GM23248 (cell line): Measurements from ENCODE around the gene LAMB2. TPM values are rescaled to one million over a fixed set of nuclear protein-coding genes. Genes with fewer than 3 reads are reported as not detected.

Experiments used
- DNase-seq: peaks from one replicate; pipeline ENCODE4 v3.0.0-alpha.2; 2015
- H2AFZ ChIP-seq: fragments of 200-600 bp; sonication (generic); 2 replicates; pipeline ENCODE4 v1.6.1; 2016; ENCODE audit warnings: antibody characterized with exemption
- H3F3A ChIP-seq: fragments of 200-600 bp; sonication (generic); 2 replicates; pipeline ENCODE4 v1.6.1; 2016; ENCODE audit warnings: mild to moderate bottlenecking, antibody characterized with exemption, mixed run types; ENCODE audit not compliant: insufficient read depth
- H3K27ac ChIP-seq: fragments of 200-600 bp; sonication (generic); 2 replicates; pipeline ENCODE4 v1.5.1; 2016; ENCODE audit warnings: mild to moderate bottlenecking
- H3K27me3 ChIP-seq: fragments of 200-600 bp; sonication (generic); replicated peaks from 2 replicates; pipeline ENCODE4 v1.6.1; 2016; ENCODE audit warnings: mild to moderate bottlenecking; ENCODE audit not compliant: insufficient read depth
- H3K36me3 ChIP-seq: fragments of 200-600 bp; sonication (generic); 2 replicates; pipeline ENCODE4 v1.6.1; 2016; ENCODE audit warnings: low read depth, mild to moderate bottlenecking
- H3K4me1 ChIP-seq: fragments of 200-600 bp; sonication (generic); 2 replicates; pipeline ENCODE4 v1.6.1; 2016; ENCODE audit warnings: mild to moderate bottlenecking; ENCODE audit not compliant: insufficient read depth
- H3K4me2 ChIP-seq: fragments of 200-600 bp; sonication (generic); one replicate; pipeline ENCODE4 v1.6.1; 2016; ENCODE audit warnings: mild to moderate bottlenecking; ENCODE audit not compliant: unreplicated experiment
- H3K4me3 ChIP-seq: fragments of 200-600 bp; sonication (generic); 2 replicates; pipeline ENCODE4 v1.5.1; 2016; ENCODE audit warnings: mild to moderate bottlenecking
- H3K79me2 ChIP-seq: fragments of 200-600 bp; sonication (generic); 2 replicates; pipeline ENCODE4 v1.6.1; 2016; ENCODE audit warnings: mild to moderate bottlenecking; ENCODE audit not compliant: insufficient read depth
- H3K9ac ChIP-seq: fragments of 200-600 bp; sonication (generic); 2 replicates; pipeline ENCODE4 v1.6.1; 2016; ENCODE audit warnings: mild to moderate bottlenecking
- H3K9me2 ChIP-seq: fragments of 200-600 bp; sonication (generic); 2 replicates; pipeline ENCODE4 v1.6.1; 2016; ENCODE audit warnings: mixed run types, mild to moderate bottlenecking, moderate library complexity; ENCODE audit not compliant: insufficient read depth
- H3K9me3 ChIP-seq: fragments of 200-600 bp; sonication (generic); one replicate; pipeline ENCODE4 v1.6.1; 2017; ENCODE audit warnings: low read depth
- H4K20me1 ChIP-seq: fragments of 200-600 bp; sonication (generic); 2 replicates; pipeline ENCODE4 v1.6.0; 2016; ENCODE audit not compliant: insufficient read depth
- EZH2 ChIP-seq: fragments of 200-600 bp; sonication (generic); IDR thresholded peaks from 2 replicates; pipeline ENCODE4 v1.6.1; 2018; ENCODE audit warnings: antibody characterized with exemption, mild to moderate bottlenecking; ENCODE audit not compliant: insufficient read depth, poor library complexity, severe bottlenecking
- EZH2phosphoT487 ChIP-seq: fragments of 200-600 bp; sonication (generic); IDR thresholded peaks from 2 replicates; pipeline ENCODE4 v1.6.1; 2018; ENCODE audit warnings: antibody characterized with exemption, moderate library complexity, mild to moderate bottlenecking, low read depth; ENCODE audit not compliant: insufficient read depth
- WGBS, 2 experiments: methylation state at CpG; one replicate each; pipeline ENCODE4 v1.1.6; 2015 to 2017; ENCODE audit warnings: low lambda C conversion rate in 2 of 2, low coverage in 1 of 2; ENCODE audit errors: missing lambda C conversion rate in 2 of 2; 5-methylcytosine and 5-hydroxymethylcytosine counted together
- in situ Hi-C: fragments of 300-500 bp; cut with MboI; formaldehyde crosslinking; loops from 2 replicates; pipeline ENCODE4 v1.15.0; 2020
- polyA plus RNA-seq: library from polyadenylated mRNA; unstranded; fragments of >200 nt; fragmentation: Nextera tagmentation; extraction: Ambion mirVana; gene quantifications from 2 replicates; pipeline ENCODE4 v1.2.1, GENCODE V29; 2016
- total RNA-seq: library from RNA; depleted of rRNA; stranded (reverse); fragments of >200 nt; shearing (Covaris generic); gene quantifications from 2 replicates; pipeline ENCODE4 v1.2.3, GENCODE V29; 2014

LAMB2 gene
- total and polyA plus RNA-seq, 2 experiments from 2014 or later: 539 to 894 TPM

GRCh38 chr3:49120438-49121131 is 12.3 kb downstream of the LAMB2 start, which contains the start of gene USP19:
Gene USP19 (minus strand): TSS chr3:49120823. CDS start chr3:49119145, 1,678 bp downstream.
- Histone ChIP-seq H3K27ac (peak within 1 kb of the TSS; percentile 73), H3K27me3 (no peaks in the 10 kb centered on the region), H3K36me3 (peaks cover 24% of the 10 kb centered on the region; the same call in 1 of the 2 replicates), H3F3A (peaks cover 34% of the 10 kb centered on the region), H3K9me2 (no peaks in the 10 kb centered on the region), H4K20me1 (no peaks in the 10 kb centered on the region), H3K4me2 (peak within 1 kb of the TSS; percentile 84), H3K79me2 (peaks cover 36% of the 10 kb centered on the region), H3K4me1 (peaks cover 9% of the 10 kb centered on the region; the same call in 1 of the 2 replicates), H3K9me3 (no peaks in the 10 kb centered on the region), H2AFZ (peak within 1 kb of the TSS; percentile 14), H3K9ac (peak within 1 kb of the TSS; percentile 86), H3K4me3 (peak within 1 kb of the TSS; percentile 76)
- WGBS, 2 experiments: 1 to 2% methylated on average over 54 to 60 of the region's 70 CpGs
- no peak for TF ChIP-seq EZH2
- DNase-seq: peak; percentile 95
- in situ Hi-C loops: no loop called here

DNA sequence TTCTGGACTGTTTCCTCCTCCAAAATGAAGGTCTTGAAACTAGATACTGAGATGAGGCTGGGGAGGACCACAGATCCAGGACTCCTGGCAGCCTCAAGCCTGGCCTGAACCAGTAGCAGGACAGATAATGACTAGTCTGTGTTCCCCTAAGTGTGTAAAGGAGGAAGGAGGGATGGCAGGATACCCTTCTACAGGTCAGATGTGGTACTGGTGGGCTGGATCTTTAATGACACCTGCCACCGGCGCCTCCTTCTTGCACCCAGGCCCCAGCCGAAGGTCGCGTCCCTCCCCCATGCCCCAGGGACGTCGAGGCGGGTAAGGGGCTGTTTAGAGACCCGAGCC is 12.8 kb downstream of the LAMB2 start:
- peak overlapping the region; percentile 73 for H3K27ac ChIP-seq
- in situ Hi-C loops: no loop called here

GRCh38 chr3:49119439-49119838 is 13.4 kb downstream of the LAMB2 start:
- peaks cover 29% of the 10 kb centered on the region for H3K36me3 ChIP-seq
- no peaks in the 10 kb centered on the region for H4K20me1 ChIP-seq
- TF ChIP-seq EZH2phosphoT487: no peak
- no peak for TF ChIP-seq EZH2
- H3K79me2 ChIP-seq: peaks cover 36% of the 10 kb centered on the region
- no peaks in the 10 kb centered on the region for H3K27me3 ChIP-seq
- H3K9me3 ChIP-seq: no peaks in the 10 kb centered on the region
- DNase-seq: peak; percentile 82
- peak overlapping the region; percentile 76 for H3K4me3 ChIP-seq
- H3K9ac ChIP-seq: peak overlapping the region; percentile 86
- peak overlapping the region; percentile 73 for H3K27ac ChIP-seq
- H3K9me2 ChIP-seq: no peaks in the 10 kb centered on the region
- in situ Hi-C loops: no loop called here
- no peak overlapping the region for H2AFZ ChIP-seq
- H3K4me2 ChIP-seq: peak overlapping the region; percentile 84
- peaks cover 31% of the 10 kb centered on the region for H3F3A ChIP-seq
- WGBS, 2 experiments: 34 to 41% methylated on average over 3 of the region's 3 CpGs
- peaks cover 9% of the 10 kb centered on the region; the same call in 1 of the 2 replicates for H3K4me1 ChIP-seq

More for the DNA sequence above, 12.8 kb downstream of the LAMB2 start:
- Histone ChIP-seq H4K20me1 (no peaks in the 10 kb centered on the region), H3K9me2 (no peaks in the 10 kb centered on the region), H3K36me3 (peaks cover 27% of the 10 kb centered on the region; the same call in 1 of the 2 replicates), H3K9ac (peak overlapping the region; percentile 86), H3K4me1 (peaks cover 9% of the 10 kb centered on the region; the same call in 1 of the 2 replicates), H3K79me2 (peaks cover 36% of the 10 kb centered on the region), H3K9me3 (no peaks in the 10 kb centered on the region), H3K4me2 (peak overlapping the region; percentile 84), H2AFZ (peak overlapping the region; percentile 14), H3F3A (peaks cover 34% of the 10 kb centered on the region), H3K4me3 (peak overlapping the region; percentile 76), H3K27me3 (no peaks in the 10 kb centered on the region)
- TF ChIP-seq EZH2: no peak
- TF ChIP-seq EZH2phosphoT487: no peak
- peak; percentile 48 for DNase-seq
- WGBS, 2 experiments: 1 to 2% methylated on average over 8 to 9 of the region's 9 CpGs

DNA sequence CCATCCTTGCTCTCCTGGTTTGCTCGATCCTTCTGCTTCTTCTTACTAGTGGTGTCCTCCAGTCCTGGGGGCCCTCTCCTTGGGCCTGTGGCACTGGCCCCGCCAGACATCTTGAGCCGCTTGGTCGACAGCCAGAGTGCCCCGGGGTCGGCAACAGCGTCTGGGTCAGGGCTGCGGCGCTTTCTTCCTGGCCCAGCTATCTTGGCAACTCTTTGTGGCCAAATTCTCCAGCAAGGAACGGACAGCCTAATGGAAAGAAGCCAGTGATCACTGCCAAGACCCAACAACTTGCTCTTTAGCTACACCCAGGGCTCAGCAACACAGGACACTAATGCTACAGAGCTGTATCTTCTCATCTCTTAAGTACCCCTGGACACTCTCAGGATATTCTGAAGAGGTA is 13.8 kb downstream of the LAMB2 start:
- H2AFZ ChIP-seq: no peak overlapping the region
- H3K4me1 ChIP-seq: peaks cover 9% of the 10 kb centered on the region; the same call in 1 of the 2 replicates
- no peaks in the 10 kb centered on the region for H3K9me3 ChIP-seq
- peak overlapping the region; percentile 73 for H3K27ac ChIP-seq
- H3F3A ChIP-seq: peaks cover 30% of the 10 kb centered on the region
- peak overlapping the region; percentile 76 for H3K4me3 ChIP-seq
- WGBS, 2 experiments: 60 to 69% methylated on average over 10 of the region's 10 CpGs
- no peaks in the 10 kb centered on the region for H3K9me2 ChIP-seq
- in situ Hi-C loops: no loop called here
- TF ChIP-seq EZH2 (no peak), EZH2phosphoT487 (no peak)
- H3K4me2 ChIP-seq: peak overlapping the region; percentile 84
- peaks cover 31% of the 10 kb centered on the region for H3K36me3 ChIP-seq
- no peak for DNase-seq
- peak overlapping the region; percentile 86; the same call in 1 of the 2 replicates for H3K9ac ChIP-seq
- no peaks in the 10 kb centered on the region for H3K27me3 ChIP-seq
- no peaks in the 10 kb centered on the region for H4K20me1 ChIP-seq
- H3K79me2 ChIP-seq: peaks cover 36% of the 10 kb centered on the region
